Measurements from ENCODE around the gene TANGO2. TPM values are rescaled to one million over a fixed set of nuclear protein-coding genes. Genes with fewer than 3 reads are reported as not detected.
A peak's percentile ranks its signal among the peaks of the same experiment; 100 is the strongest.

The TANGO2 gene
- total and polyA plus RNA-seq, 9 of the 15 experiments (the other 6 are each of a cell fraction or from before 2014, with no cell fraction given): 15.5 to 94.9 (median 70.1) TPM

DNA sequence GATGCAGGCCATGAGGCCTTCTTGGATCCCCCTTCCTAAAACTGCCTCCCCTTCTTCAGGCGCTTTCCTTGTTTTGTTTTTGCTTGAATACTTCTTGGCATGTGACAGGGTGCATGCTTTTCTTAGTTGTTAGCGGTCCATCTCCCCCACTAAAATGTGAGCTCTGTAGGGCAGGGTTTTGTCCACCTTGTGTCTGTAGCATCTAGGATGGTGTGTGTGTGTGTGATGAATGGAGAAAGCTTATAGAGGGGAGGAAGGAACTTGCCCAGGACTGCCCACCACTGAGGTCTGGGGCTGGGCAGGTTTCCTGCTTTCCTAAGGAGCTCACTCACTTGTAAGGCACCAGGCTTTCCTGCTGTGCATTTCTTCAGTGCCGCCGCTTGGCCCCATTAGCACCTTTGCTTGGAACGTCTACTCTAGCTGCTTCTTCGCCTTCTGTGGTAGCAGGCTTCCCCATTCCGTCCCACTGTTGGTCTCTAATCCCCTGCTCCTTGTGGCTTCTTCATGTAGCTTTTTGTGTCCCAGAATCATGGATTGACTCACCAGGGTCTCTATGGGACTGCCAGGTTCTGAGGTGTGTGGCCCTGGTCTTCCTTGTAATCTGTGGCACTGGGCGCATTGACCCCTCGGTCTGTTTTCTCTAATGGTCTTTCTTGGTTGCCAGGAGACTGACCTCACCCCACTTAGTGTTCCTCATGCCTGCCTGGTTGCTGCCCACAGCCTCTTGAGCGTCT, 62.4 kb downstream of the TANGO2 start (continued):
- TF ChIP-seq, protein P1, sequence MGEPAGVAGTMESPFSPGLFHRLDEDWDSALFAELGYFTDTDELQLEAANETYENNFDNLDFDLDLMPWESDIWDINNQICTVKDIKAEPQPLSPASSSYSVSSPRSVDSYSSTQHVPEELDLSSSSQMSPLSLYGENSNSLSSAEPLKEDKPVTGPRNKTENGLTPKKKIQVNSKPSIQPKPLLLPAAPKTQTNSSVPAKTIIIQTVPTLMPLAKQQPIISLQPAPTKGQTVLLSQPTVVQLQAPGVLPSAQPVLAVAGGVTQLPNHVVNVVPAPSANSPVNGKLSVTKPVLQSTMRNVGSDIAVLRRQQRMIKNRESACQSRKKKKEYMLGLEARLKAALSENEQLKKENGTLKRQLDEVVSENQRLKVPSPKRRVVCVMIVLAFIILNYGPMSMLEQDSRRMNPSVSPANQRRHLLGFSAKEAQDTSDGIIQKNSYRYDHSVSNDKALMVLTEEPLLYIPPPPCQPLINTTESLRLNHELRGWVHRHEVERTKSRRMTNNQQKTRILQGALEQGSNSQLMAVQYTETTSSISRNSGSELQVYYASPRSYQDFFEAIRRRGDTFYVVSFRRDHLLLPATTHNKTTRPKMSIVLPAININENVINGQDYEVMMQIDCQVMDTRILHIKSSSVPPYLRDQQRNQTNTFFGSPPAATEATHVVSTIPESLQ (CRISPR knock-in tag; IDR thresholded peaks at IDR 0.05): no peak
- TF ChIP-seq KLF10 (CRISPR knock-in tag; IDR thresholded peaks at IDR 0.05): no peak
- 0 out of 4 replicates have a peak, but pooled peaks of 1 of the 2 experiments have one; percentile 28 for TF ChIP-seq SRF (CRISPR knock-in tag; IDR thresholded peaks at IDR 0.05)
- TF ChIP-seq, protein P2, sequence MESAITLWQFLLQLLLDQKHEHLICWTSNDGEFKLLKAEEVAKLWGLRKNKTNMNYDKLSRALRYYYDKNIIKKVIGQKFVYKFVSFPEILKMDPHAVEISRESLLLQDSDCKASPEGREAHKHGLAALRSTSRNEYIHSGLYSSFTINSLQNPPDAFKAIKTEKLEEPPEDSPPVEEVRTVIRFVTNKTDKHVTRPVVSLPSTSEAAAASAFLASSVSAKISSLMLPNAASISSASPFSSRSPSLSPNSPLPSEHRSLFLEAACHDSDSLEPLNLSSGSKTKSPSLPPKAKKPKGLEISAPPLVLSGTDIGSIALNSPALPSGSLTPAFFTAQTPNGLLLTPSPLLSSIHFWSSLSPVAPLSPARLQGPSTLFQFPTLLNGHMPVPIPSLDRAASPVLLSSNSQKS (CRISPR knock-in tag; IDR thresholded peaks at IDR 0.05): 0 out of 2 replicates have a peak, but pooled peaks have one; percentile 43
- no peak for TF ChIP-seq GATAD2B (IDR thresholded peaks at IDR 0.05; ENCODE audit: borderline replicate concordance)
- no peak for TF ChIP-seq ATF3 (IDR thresholded peaks at IDR 0.05)
- TF ChIP-seq ATF3 (CRISPR knock-in tag; conservative IDR thresholded peaks at IDR 0.05): 0 out of 2 replicates have a peak, but pooled peaks have one; percentile 64
- TF ChIP-seq SIX5 (IDR thresholded peaks at IDR 0.05; ENCODE audit: borderline replicate concordance in 1 of 2, insufficient read depth in 1 of 2, low read depth in 1 of 2, low read length in 2 of 2): no peak
- no peak for TF ChIP-seq ZKSCAN3 (CRISPR knock-in tag; IDR thresholded peaks at IDR 0.05)
- TF ChIP-seq NCOA6 (IDR thresholded peaks at IDR 0.05): no peak
- TF ChIP-seq TARDBP (IDR thresholded peaks at IDR 0.05): no peak
- peak; percentile 12; the same call in 1 of the 2 replicates for TF ChIP-seq TCF15 (CRISPR knock-in tag; IDR thresholded peaks at IDR 0.05)
- 0 out of 2 replicates have a peak, but pooled peaks have one; percentile 38 for TF ChIP-seq ZBTB17 (CRISPR knock-in tag; IDR thresholded peaks at IDR 0.05)
- TF ChIP-seq KLF6 (CRISPR knock-in tag; IDR thresholded peaks at IDR 0.05; ENCODE audit: borderline replicate concordance): no peak
- TF ChIP-seq HCFC1 (IDR thresholded peaks at IDR 0.05; ENCODE audit: low read depth, low read length): no peak
- TF ChIP-seq EP300 (IDR thresholded peaks at IDR 0.05; ENCODE audit: low read length): no peak
- 0 out of 2 replicates have a peak, but pooled peaks have one; percentile 43 for TF ChIP-seq ZNF280B (CRISPR knock-in tag; IDR thresholded peaks at IDR 0.05)
- 0 out of 2 replicates have a peak, but pooled peaks have one; percentile 19 for TF ChIP-seq GABPB2 (CRISPR knock-in tag; conservative IDR thresholded peaks at IDR 0.05)
- TF ChIP-seq POLR2G (IDR thresholded peaks at IDR 0.05; ENCODE audit: low read depth, low read length): no peak
- TF ChIP-seq ZNF311 (CRISPR knock-in tag; IDR thresholded peaks at IDR 0.05): no peak
- no peak for TF ChIP-seq ETV6 (IDR thresholded peaks at IDR 0.05; ENCODE audit: borderline replicate concordance in 1 of 2, low read depth in 2 of 2, low read length in 1 of 2)
- no peak for TF ChIP-seq ETV6 (CRISPR knock-in tag; IDR thresholded peaks at IDR 0.05; ENCODE audit: borderline replicate concordance)

Data from K562 (cell line).